ENCODE data around the gene GPR161. TPM values are rescaled to one million over a fixed set of nuclear protein-coding genes. Genes with fewer than 3 reads are reported as not detected.

The GPR161 gene
- total RNA-seq, 6 experiments from 2014 or later, result 9.3 to 14.5 (median 13.2) TPM

DNA sequence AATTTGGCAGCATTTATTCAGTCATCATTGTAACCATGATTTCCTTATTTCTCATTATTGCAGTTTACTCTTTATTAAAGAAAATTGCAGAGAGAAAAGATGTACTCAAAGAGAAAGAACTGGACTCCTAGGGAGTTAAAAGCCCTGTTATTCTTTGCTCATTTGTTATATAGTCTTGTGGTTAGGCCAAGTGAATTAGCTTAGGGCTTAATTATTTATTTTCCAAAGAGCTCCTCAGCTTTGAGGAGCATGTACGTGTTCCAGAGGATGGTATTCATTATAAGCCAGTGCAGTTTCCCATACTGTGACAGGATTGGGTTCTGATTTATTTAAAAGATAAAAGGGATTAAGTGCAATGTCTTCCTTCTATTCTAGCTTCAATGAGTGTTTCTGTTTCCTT is 86.4 kb downstream of the GPR161 start:
- TF ChIP-seq, protein P1, sequence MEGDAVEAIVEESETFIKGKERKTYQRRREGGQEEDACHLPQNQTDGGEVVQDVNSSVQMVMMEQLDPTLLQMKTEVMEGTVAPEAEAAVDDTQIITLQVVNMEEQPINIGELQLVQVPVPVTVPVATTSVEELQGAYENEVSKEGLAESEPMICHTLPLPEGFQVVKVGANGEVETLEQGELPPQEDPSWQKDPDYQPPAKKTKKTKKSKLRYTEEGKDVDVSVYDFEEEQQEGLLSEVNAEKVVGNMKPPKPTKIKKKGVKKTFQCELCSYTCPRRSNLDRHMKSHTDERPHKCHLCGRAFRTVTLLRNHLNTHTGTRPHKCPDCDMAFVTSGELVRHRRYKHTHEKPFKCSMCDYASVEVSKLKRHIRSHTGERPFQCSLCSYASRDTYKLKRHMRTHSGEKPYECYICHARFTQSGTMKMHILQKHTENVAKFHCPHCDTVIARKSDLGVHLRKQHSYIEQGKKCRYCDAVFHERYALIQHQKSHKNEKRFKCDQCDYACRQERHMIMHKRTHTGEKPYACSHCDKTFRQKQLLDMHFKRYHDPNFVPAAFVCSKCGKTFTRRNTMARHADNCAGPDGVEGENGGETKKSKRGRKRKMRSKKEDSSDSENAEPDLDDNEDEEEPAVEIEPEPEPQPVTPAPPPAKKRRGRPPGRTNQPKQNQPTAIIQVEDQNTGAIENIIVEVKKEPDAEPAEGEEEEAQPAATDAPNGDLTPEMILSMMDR (IDR thresholded peaks at IDR 0.05), result no peak
- H3K4me3 Mint-ChIP-seq, result no peak overlapping the region
- H3K9me3 Mint-ChIP-seq, result no peaks in the 10 kb centered on the region
- peaks cover 3% of the 10 kb centered on the region for H3K4me1 Mint-ChIP-seq (ENCODE audit: low read depth)
- no peak overlapping the region for H3K27ac Mint-ChIP-seq
- no peaks in the 10 kb centered on the region for H3K36me3 Mint-ChIP-seq (ENCODE audit: low read depth)
- H3K27me3 Mint-ChIP-seq (ENCODE audit: insufficient read depth), result no peaks in the 10 kb centered on the region
- DNase-seq, result no peak

DNA sequence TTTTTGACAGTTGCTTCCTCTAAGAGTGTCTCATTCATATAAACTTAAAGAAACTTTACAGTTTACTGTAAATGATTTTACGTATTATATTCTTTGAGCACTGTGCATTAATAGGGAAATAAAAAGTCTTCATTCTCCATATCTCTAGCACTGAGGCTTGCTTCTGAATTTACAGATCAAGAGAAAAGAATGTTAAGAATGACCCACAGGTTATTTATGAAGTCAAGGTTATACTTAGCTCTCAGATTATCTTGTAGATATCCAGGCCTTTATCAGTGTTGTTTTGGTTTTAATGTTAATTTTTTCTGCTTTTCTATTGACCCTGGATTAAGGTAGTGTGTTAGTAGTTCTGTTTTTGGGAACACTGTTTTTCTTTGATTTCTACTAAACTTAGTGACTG is 91.4 kb downstream of the GPR161 start:
- Mint-ChIP-seq H3K9me3 (no peaks in the 10 kb centered on the region), H3K36me3 (ENCODE audit: low read depth) (peaks cover 30% of the 10 kb centered on the region), H3K4me3 (no peak overlapping the region), H3K27ac (no peak overlapping the region), H3K4me1 (ENCODE audit: low read depth) (peaks cover 12% of the 10 kb centered on the region), H3K27me3 (ENCODE audit: insufficient read depth) (no peaks in the 10 kb centered on the region)
- no peak for DNase-seq
- TF ChIP-seq, protein P1 (IDR thresholded peaks at IDR 0.05), result no peak

DNA sequence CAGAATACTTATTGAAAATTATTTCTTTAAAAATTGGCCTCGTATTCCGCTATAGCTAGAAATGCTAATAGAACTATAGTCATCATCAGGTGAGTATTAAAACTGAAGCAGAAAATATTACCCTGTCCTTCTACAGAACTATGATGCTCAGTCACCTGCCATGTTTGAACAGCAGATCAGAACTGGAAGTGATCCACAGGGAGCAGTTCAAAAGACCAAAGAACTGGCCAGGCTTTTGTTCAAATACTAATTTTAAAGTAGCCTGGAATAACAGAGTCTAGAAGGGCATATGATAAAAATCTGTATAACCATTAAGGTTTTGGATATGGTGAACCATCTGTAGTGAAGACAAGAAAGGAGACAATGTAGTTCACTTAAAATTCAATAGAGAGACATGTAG is 94.4 kb downstream of the GPR161 start:
- Mint-ChIP-seq H3K27ac (no peak overlapping the region), H3K4me1 (ENCODE audit: low read depth) (peaks cover 12% of the 10 kb centered on the region), H3K4me3 (no peak overlapping the region), H3K36me3 (ENCODE audit: low read depth) (peaks cover 30% of the 10 kb centered on the region), H3K9me3 (no peaks in the 10 kb centered on the region), H3K27me3 (ENCODE audit: insufficient read depth) (no peaks in the 10 kb centered on the region; the same call in 1 of the 2 replicates)
- TF ChIP-seq, protein P1 (IDR thresholded peaks at IDR 0.05), result no peak
- DNase-seq, result no peak

DNA sequence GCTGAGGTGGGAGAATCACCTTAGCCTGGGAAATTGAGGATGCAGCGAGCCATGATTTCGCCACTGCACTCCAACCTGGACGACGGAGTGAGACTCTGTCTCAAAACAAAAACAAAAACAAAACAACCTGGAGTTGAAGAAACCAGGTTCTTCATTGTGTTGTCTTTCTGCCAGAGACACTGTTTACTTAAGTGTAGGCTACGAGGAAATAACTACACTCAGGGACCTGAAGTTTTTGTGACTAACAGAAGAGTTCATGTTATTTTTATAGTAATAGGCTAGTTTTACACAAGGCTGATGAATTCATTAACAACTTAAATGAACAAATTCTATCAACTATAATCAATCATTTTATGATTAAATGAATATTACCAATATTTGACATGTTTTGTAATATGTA is 101.4 kb downstream of the GPR161 start:
- Mint-ChIP-seq H3K9me3 (no peaks in the 10 kb centered on the region), H3K4me3 (no peak overlapping the region), H3K36me3 (ENCODE audit: low read depth) (no peaks in the 10 kb centered on the region), H3K4me1 (ENCODE audit: low read depth) (no peaks in the 10 kb centered on the region), H3K27ac (no peak overlapping the region), H3K27me3 (ENCODE audit: insufficient read depth) (peaks cover 2% of the 10 kb centered on the region)
- no peak for DNase-seq
- TF ChIP-seq, protein P1 (IDR thresholded peaks at IDR 0.05), result no peak

DNA sequence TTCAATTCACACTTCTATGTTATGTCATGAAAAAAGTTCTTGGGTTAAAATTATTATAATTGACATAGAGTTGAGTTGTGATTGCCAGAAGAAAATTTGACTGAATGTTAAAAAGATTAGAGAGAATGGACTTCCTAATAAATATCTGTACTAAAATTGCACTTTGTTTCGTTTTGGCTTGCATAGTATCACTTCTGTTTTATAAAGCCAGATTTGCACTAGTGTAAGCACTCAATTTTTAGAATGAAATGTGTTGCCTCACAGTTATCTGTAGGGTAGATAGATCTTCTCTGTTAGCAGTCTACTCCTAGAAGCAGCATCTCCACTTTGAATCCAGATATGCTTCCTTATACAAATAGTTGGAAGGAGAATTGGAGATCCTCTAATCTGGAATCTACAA is 104.7 kb downstream of the GPR161 start:
- no peaks in the 10 kb centered on the region for H3K9me3 Mint-ChIP-seq
- no peak overlapping the region for H3K27ac Mint-ChIP-seq
- no peaks in the 10 kb centered on the region for H3K4me1 Mint-ChIP-seq (ENCODE audit: low read depth)
- H3K4me3 Mint-ChIP-seq, result no peak overlapping the region
- no peaks in the 10 kb centered on the region for H3K36me3 Mint-ChIP-seq (ENCODE audit: low read depth)
- no peak for DNase-seq
- peaks cover 2% of the 10 kb centered on the region; the same call in 1 of the 2 replicates for H3K27me3 Mint-ChIP-seq (ENCODE audit: insufficient read depth)
- TF ChIP-seq, protein P1 (IDR thresholded peaks at IDR 0.05), result no peak

DNA sequence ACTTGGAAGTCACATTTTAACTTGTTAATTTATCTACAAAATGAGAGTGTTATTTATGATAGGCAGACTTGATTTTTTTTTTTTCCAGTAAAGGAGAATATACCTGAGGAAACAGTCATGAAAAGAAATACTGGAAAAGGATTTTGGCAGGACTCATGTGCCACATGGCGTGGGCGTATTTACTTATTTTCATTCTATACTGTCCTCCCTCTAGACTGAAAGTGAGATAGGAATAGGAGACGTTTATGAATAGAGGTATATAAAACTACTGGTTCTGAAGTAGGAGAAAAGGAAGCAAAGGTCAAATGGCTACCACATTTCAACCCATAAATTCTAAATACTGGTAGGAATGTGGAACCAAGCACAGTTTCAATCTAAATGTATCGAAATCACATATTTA is 105.1 kb downstream of the GPR161 start:
- no peaks in the 10 kb centered on the region for H3K36me3 Mint-ChIP-seq (ENCODE audit: low read depth)
- DNase-seq, result no peak
- no peak overlapping the region for H3K27ac Mint-ChIP-seq
- peaks cover 2% of the 10 kb centered on the region; the same call in 1 of the 2 replicates for H3K27me3 Mint-ChIP-seq (ENCODE audit: insufficient read depth)
- TF ChIP-seq, protein P1 (IDR thresholded peaks at IDR 0.05), result no peak
- H3K4me3 Mint-ChIP-seq, result no peak overlapping the region
- no peaks in the 10 kb centered on the region for H3K4me1 Mint-ChIP-seq (ENCODE audit: low read depth)
- H3K9me3 Mint-ChIP-seq, result no peaks in the 10 kb centered on the region

Data from HFFc6 (cell line).